Measurements from ENCODE around the gene CHAF1B. TPM values are rescaled to one million over a fixed set of nuclear protein-coding genes. Genes with fewer than 3 reads are reported as not detected.

The CHAF1B gene
- total RNA-seq, 2 experiments from 2014 or later, result 33.2 to 36.3 TPM

- Mint-ChIP-seq H3K27ac (no peak overlapping the region), H3K4me3 (no peak overlapping the region), H3K4me1 (no peaks in the 10 kb centered on the region), H3K36me3 (ENCODE audit: low read depth) (no peaks in the 10 kb centered on the region), H3K9me3 (ENCODE audit: low read depth) (no peaks in the 10 kb centered on the region), H3K27me3 (peaks cover 2% of the 10 kb centered on the region)
- DNase-seq (no peak), ATAC-seq (no peak)
- POLR2A ChIA-PET, result no interaction called here
- intact Hi-C loops (cut with DNase I, micrococcal nuclease), result no loop called here
- CTCF ChIA-PET, result no interaction called here
Observed at GRCh38 chr21:36451506-36451905, 66.3 kb downstream of the CHAF1B start.

GRCh38 chr21:36452281-36452825, 67.2 kb downstream of the CHAF1B start:
- Mint-ChIP-seq H3K36me3 (ENCODE audit: low read depth) (no peaks in the 10 kb centered on the region), H3K27ac (no peak overlapping the region), H3K4me3 (no peak overlapping the region), H3K9me3 (ENCODE audit: low read depth) (no peaks in the 10 kb centered on the region), H3K27me3 (no peaks in the 10 kb centered on the region), H3K4me1 (no peaks in the 10 kb centered on the region)
- intact Hi-C loops (cut with DNase I, micrococcal nuclease), result no loop called here
- POLR2A ChIA-PET, result no interaction called here
- no peak for DNase-seq
- CTCF ChIA-PET, result no interaction called here
- ATAC-seq, result no peak

DNA sequence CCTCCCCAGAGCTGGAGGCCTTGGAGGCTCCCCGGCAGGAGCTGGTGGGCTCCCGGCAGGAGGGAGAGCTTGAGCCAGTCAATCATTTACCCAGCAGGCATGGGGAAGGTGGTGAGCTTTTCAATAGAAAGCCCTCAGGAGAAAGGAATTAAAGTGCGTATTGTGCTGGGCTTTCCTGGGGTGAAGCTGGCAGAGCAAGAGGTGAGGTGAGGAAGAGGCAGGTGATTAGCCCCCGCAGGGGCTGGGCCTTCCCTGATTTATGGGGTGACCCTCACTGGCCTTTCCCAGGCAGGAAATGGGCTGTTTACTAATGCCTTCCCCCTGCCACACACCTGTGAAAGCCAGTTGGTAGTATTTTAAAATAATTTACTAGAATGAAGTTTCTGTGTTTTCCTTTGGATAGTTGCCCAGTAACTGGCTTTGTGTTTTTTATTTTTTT, 68.9 kb downstream of the CHAF1B start:
- Mint-ChIP-seq H3K9me3 (ENCODE audit: low read depth) (no peaks in the 10 kb centered on the region), H3K4me1 (no peaks in the 10 kb centered on the region), H3K36me3 (ENCODE audit: low read depth) (no peaks in the 10 kb centered on the region), H3K27me3 (no peaks in the 10 kb centered on the region), H3K27ac (no peak overlapping the region), H3K4me3 (no peak overlapping the region)
- POLR2A ChIA-PET, result no interaction called here
- CTCF ChIA-PET, result no interaction called here
- ATAC-seq (no peak), DNase-seq (no peak)
- intact Hi-C loops (cut with DNase I, micrococcal nuclease), result no loop called here

- DNase-seq (no peak), ATAC-seq (no peak)
- POLR2A ChIA-PET, result no interaction called here
- H3K9me3 Mint-ChIP-seq (ENCODE audit: low read depth), result no peaks in the 10 kb centered on the region
- H3K4me1 Mint-ChIP-seq, result no peaks in the 10 kb centered on the region
- intact Hi-C loops (cut with DNase I, micrococcal nuclease), result no loop called here
- H3K4me3 Mint-ChIP-seq, result no peak overlapping the region
- no peak overlapping the region for H3K27ac Mint-ChIP-seq
- H3K27me3 Mint-ChIP-seq, result no peaks in the 10 kb centered on the region
- no peaks in the 10 kb centered on the region for H3K36me3 Mint-ChIP-seq (ENCODE audit: low read depth)
- CTCF ChIA-PET, result no interaction called here
Observed at GRCh38 chr21:36454706-36455105, 69.5 kb downstream of the CHAF1B start.

DNA sequence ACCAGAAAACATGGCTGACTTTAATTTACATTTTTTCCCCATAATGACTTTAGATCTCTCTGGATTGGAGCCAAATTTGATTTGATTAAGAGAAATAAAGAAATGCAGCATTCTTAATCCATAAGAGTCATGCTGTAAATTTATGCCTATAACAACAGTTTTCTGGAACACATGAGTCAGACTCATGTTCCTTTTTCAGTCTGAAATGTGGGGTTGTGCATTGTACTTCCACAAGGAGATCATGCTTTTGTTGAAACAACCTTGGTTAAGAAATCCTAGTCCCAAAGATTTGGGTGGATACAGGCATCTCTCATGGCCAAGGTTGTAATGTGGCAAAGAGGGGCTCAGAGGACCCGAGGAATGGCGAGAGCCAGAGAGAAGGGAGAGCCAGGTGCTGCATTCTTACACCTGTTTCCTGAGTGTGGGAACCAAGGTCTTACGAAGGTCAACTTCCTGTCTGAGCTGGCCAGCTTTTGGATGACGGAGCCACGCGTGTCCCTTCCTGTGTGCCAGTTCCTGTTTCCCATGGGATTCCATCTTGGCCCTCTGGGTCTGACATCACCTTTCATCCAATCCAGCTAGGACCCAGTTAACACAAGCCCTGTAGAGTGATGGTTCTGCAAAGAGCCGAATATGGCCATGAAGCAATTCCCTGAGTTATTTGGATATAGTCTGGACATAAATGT, 71.7 kb downstream of the CHAF1B start:
- Mint-ChIP-seq H3K36me3 (ENCODE audit: low read depth) (no peaks in the 10 kb centered on the region), H3K4me1 (no peaks in the 10 kb centered on the region), H3K27ac (no peak overlapping the region), H3K9me3 (ENCODE audit: low read depth) (no peaks in the 10 kb centered on the region), H3K4me3 (no peak overlapping the region), H3K27me3 (no peaks in the 10 kb centered on the region)
- DNase-seq (no peak), ATAC-seq (no peak)
- CTCF ChIA-PET, result no interaction called here
- POLR2A ChIA-PET, result no interaction called here
- intact Hi-C loops (cut with DNase I, micrococcal nuclease), result no loop called here

DNA sequence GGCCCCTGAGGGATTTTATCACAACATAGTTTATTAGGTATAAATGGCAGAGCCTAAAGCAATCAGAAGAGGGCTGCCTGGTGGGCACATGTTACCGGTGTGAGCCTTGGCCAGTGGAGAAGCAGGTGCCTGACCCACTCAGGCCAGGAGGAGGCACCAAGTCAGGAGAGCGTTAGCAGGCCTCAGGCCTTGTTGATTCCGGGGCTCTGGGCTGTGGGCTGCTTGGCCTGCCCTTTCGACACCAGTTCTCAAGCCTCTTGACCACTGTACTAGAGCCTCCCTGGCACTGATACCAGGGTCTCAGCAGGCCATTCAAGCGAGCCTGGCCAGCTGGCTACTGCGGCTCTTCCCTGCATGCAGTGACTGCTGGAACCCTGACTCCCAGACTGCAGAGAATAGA, 73.9 kb downstream of the CHAF1B start:
- ChIA-PET POLR2A (no interaction called here), CTCF (no interaction called here)
- intact Hi-C loops (cut with DNase I, micrococcal nuclease), result no loop called here
- no peak overlapping the region for H3K27ac Mint-ChIP-seq
- ATAC-seq (no peak), DNase-seq (no peak)
- H3K4me1 Mint-ChIP-seq, result peaks cover 2% of the 10 kb centered on the region
- H3K9me3 Mint-ChIP-seq (ENCODE audit: low read depth), result no peaks in the 10 kb centered on the region
- H3K36me3 Mint-ChIP-seq (ENCODE audit: low read depth), result no peaks in the 10 kb centered on the region
- H3K4me3 Mint-ChIP-seq, result no peak overlapping the region
- H3K27me3 Mint-ChIP-seq, result no peaks in the 10 kb centered on the region

- ChIA-PET POLR2A (no interaction called here), CTCF (no interaction called here)
- ATAC-seq (no peak), DNase-seq (no peak)
- H3K27me3 Mint-ChIP-seq, result no peaks in the 10 kb centered on the region
- H3K9me3 Mint-ChIP-seq (ENCODE audit: low read depth), result no peaks in the 10 kb centered on the region
- H3K4me1 Mint-ChIP-seq, result peaks cover 2% of the 10 kb centered on the region
- H3K4me3 Mint-ChIP-seq, result no peak overlapping the region
- intact Hi-C loops (cut with DNase I, micrococcal nuclease), result no loop called here
- H3K27ac Mint-ChIP-seq, result no peak overlapping the region
- no peaks in the 10 kb centered on the region for H3K36me3 Mint-ChIP-seq (ENCODE audit: low read depth)
Observed at GRCh38 chr21:36460866-36461265, 75.7 kb downstream of the CHAF1B start.

GRCh38 chr21:36461277-36461917, 76.2 kb downstream of the CHAF1B start:
- no peak for DNase-seq
- intact Hi-C loops (cut with DNase I, micrococcal nuclease), result no loop called here
- POLR2A ChIA-PET, result no interaction called here
- no peak overlapping the region for H3K4me3 Mint-ChIP-seq
- no peak for ATAC-seq
- H3K27me3 Mint-ChIP-seq, result no peaks in the 10 kb centered on the region
- H3K9me3 Mint-ChIP-seq (ENCODE audit: low read depth), result no peaks in the 10 kb centered on the region
- H3K27ac Mint-ChIP-seq, result no peak overlapping the region
- CTCF ChIA-PET, result no interaction called here
- peaks cover 2% of the 10 kb centered on the region for H3K4me1 Mint-ChIP-seq
- no peaks in the 10 kb centered on the region for H3K36me3 Mint-ChIP-seq (ENCODE audit: low read depth)

- ChIA-PET CTCF (no interaction called here), POLR2A (no interaction called here)
- peaks cover 2% of the 10 kb centered on the region for H3K4me1 Mint-ChIP-seq
- no peaks in the 10 kb centered on the region for H3K9me3 Mint-ChIP-seq (ENCODE audit: low read depth)
- intact Hi-C loops (cut with DNase I, micrococcal nuclease), result no loop called here
- H3K27ac Mint-ChIP-seq, result no peak overlapping the region
- ATAC-seq (no peak), DNase-seq (no peak)
- H3K4me3 Mint-ChIP-seq, result no peak overlapping the region
- H3K27me3 Mint-ChIP-seq, result no peaks in the 10 kb centered on the region
- no peaks in the 10 kb centered on the region for H3K36me3 Mint-ChIP-seq (ENCODE audit: low read depth)
Observed at GRCh38 chr21:36461918-36462486, 76.8 kb downstream of the CHAF1B start.

DNA sequence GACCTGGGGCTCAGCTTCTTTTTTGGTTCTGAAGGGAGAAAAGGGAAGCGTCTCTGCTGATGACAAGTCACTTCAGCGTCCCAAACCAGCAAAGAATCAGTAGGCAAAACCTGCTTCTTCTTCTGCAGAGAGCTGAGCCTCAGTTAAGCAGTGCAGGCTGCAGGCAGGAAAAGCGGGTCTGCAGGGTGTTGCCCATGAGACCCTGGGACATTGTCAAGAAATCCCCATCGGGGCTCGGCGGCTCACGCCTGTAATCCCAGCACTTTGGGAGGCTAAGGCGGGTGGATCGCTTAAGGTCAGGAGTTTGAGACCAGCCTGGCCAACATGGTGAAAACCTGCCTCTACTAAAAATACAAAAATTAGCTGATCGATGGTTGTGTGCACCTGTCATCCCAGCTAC, 78.0 kb downstream of the CHAF1B start:
- H3K27me3 Mint-ChIP-seq, result no peaks in the 10 kb centered on the region
- no peak for DNase-seq
- H3K4me3 Mint-ChIP-seq, result no peak overlapping the region
- intact Hi-C loops (cut with DNase I, micrococcal nuclease), result no loop called here
- CTCF ChIA-PET, result interaction anchor here (0.5 kb wide), 1 partner anchor 393 kb away, joined by 3 read pairs; no protein-coding TSS in a partner anchor
- no peaks in the 10 kb centered on the region for H3K9me3 Mint-ChIP-seq (ENCODE audit: low read depth)
- no peaks in the 10 kb centered on the region for H3K36me3 Mint-ChIP-seq (ENCODE audit: low read depth)
- POLR2A ChIA-PET, result no interaction called here
- no peak for ATAC-seq
- peaks cover 2% of the 10 kb centered on the region for H3K4me1 Mint-ChIP-seq
- no peak overlapping the region for H3K27ac Mint-ChIP-seq

GRCh38 chr21:36463991-36464390, 78.8 kb downstream of the CHAF1B start:
- peaks cover 2% of the 10 kb centered on the region for H3K4me1 Mint-ChIP-seq
- DNase-seq (no peak), ATAC-seq (peak; percentile 12)
- no peak overlapping the region for H3K4me3 Mint-ChIP-seq
- no peak overlapping the region for H3K27ac Mint-ChIP-seq
- CTCF ChIA-PET, result no interaction called here
- no peaks in the 10 kb centered on the region for H3K9me3 Mint-ChIP-seq (ENCODE audit: low read depth)
- no peaks in the 10 kb centered on the region for H3K27me3 Mint-ChIP-seq
- intact Hi-C loops (cut with DNase I, micrococcal nuclease), result no loop called here
- POLR2A ChIA-PET, result no interaction called here
- no peaks in the 10 kb centered on the region for H3K36me3 Mint-ChIP-seq (ENCODE audit: low read depth)

DNA sequence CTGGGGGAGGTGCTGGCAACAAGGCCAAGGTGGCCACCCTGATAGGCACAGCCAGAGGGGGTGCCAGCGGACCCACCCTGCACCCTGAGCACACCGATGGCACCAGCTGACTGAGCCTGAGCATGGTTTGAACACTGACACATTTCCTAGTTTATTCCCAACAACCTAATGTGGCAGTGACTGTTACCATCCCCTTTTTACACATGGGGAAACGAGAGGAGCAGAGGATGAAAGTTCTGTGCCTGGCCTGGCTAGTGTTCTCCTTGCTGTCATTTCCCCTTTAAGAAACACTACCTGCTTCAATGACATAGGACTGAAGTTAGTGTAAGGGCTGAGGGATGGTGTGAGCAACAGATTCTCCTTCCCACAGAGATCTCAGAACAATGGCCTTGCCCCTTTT, 79.4 kb downstream of the CHAF1B start:
- DNase-seq, result no peak
- ATAC-seq, result no peak
- ChIA-PET CTCF (no interaction called here), POLR2A (no interaction called here)
- no peaks in the 10 kb centered on the region for H3K9me3 Mint-ChIP-seq (ENCODE audit: low read depth)
- H3K27me3 Mint-ChIP-seq, result no peaks in the 10 kb centered on the region
- peaks cover 2% of the 10 kb centered on the region for H3K4me1 Mint-ChIP-seq
- H3K4me3 Mint-ChIP-seq, result no peak overlapping the region
- intact Hi-C loops (cut with DNase I, micrococcal nuclease), result no loop called here
- no peak overlapping the region for H3K27ac Mint-ChIP-seq
- no peaks in the 10 kb centered on the region for H3K36me3 Mint-ChIP-seq (ENCODE audit: low read depth)
